HUDEP-2 (cell line): ENCODE data around the gene OR2A14.
"Not testable (repeated sequence)": the region's sequence is repeated elsewhere in the genome, so short reads cannot be mapped to it uniquely, and the experiment has no call there.

Source experiments
- DNase-seq, 76 experiments: peaks; one replicate each; lab custom pipeline; 2025; ENCODE audit not compliant: unreplicated experiment in 76 of 76; lab: John Stamatoyannopoulos, UW

The OR2A14 gene

GRCh38 chr7:144148224-144148827 lies 25.4 kb downstream of the OR2A14 start:
- no peak for DNase-seq

GRCh38 chr7:144158861-144159260 lies 35.9 kb downstream of the OR2A14 start:
- no peak for DNase-seq

GRCh38 chr7:144164784-144165183 lies 41.8 kb downstream of the OR2A14 start:
- no peak for DNase-seq

- not testable (repeated sequence) for DNase-seq
Measured at GRCh38 chr7:144171594-144172350, 48.8 kb downstream of the OR2A14 start.

GRCh38 chr7:144174613-144175012 lies 51.6 kb downstream of the OR2A14 start:
- DNase-seq: no peak

- peak in 5 of 76 experiments; percentile 0 to 12 (median 3) for DNase-seq
Measured at GRCh38 chr7:144178380-144179164, 55.6 kb downstream of the OR2A14 start.

- not testable (repeated sequence) for DNase-seq
Measured at GRCh38 chr7:144179165-144179479, 56.1 kb downstream of the OR2A14 start.
